GM19099 (cell line): ENCODE measurements around the gene DLGAP1.

Experiments
- POLR2A ChIP-seq: IDR thresholded peaks from 3 replicates; pipeline ENCODE4 v1.6.1; 2011; ENCODE audit warnings: low read depth; ENCODE audit not compliant: insufficient read length; ENCODE audit errors: extremely low read depth

Gene DLGAP1

DNA sequence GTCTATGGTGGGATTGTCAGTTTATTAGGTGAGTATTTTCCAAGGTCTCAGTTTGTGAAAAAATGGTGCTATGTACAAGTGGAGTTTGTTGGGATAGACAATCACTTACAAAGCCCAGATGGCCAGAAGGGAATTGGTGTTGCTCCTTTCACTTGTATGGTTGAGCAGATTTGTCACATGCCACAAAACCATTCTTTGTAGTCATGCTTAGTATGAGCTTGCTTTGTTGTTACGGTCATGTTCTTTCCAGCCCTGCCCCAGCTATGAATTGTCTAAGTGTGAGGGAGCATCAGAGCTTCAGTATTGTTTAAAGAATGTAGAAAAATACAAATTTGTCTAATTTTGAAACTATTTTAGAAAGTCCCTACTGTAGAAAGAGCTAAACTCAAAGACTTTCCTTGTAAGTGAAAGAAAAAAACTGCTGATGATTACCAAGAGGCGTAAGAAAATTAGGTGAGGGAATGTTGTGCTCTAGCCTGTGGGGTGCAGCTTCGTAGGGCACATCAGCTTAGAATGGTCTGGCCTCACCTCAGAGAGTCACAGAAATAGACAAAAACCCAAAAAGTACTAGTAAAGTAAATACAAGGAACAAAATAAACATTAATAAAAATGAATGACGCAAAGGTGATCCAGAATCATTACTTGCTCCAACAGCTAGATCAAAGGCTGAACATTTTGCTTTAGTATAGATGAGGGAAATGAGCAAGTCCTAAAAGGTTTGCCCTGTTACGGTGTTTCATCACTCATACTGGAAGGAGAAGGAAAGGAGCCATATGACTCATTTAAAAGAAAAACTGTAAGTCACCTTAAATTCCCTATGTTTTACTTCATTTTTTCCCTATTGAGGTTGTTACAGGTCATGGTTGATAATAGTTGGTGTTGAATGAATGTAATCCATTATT lies 995.9 kb downstream of the DLGAP1 start:
- no peak for TF ChIP-seq POLR2A

DNA sequence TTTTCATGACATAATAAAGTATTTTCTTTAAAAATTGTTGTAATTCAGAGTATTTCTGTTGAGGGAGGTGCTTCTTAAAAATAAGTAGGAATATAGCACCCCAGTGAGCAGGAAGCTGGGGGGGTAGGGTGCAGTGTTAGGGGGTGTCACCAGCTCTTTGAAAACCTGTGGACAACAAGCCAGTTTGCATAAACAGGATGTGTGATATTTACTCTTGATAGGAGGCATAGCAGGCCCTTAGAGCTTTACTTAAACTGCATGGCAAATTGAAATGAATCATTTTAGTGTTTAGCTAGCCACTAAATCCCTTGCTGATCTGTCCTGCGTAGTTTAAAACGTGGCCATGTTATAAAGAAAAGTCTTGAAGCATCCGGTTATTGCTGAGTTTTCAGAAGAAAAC lies 996.7 kb downstream of the DLGAP1 start:
- TF ChIP-seq POLR2A = no peak

DNA sequence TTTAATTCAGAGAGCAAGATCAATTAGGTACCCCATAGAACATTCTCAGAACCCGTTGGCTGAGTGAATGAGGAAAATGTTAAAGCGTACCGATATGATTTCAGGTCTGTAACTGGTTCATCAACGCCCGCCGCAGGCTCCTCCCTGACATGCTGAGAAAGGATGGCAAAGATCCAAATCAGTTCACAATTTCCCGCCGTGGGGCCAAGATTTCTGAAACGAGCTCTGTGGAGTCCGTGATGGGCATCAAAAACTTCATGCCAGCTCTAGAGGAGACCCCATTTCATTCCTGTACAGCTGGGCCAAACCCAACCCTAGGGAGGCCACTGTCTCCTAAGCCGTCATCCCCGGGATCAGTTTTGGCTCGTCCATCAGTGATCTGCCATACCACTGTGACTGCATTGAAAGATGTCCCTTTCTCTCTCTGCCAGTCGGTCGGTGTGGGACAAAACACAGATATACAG lies 997.8 kb downstream of the DLGAP1 start:
- no peak for TF ChIP-seq POLR2A

DNA sequence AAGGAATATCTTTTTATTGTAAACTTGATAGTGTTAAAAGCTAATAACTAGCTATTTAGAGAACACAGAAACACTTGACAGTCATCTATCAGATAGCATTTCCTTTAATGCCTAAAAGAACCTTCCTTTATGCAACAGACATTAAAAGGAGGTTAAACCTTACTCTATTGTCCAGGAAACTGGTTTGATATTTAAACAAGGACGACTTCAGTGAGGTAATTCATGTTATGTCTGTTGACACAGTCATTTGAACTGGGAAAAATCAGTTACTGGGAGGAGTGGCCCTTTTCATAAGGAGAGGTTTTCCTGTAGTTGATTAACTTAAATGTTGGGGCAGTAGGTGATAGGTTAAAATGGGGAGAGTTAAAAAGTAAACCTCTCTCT lies 998.4 kb downstream of the DLGAP1 start:
- no peak for TF ChIP-seq POLR2A

DNA sequence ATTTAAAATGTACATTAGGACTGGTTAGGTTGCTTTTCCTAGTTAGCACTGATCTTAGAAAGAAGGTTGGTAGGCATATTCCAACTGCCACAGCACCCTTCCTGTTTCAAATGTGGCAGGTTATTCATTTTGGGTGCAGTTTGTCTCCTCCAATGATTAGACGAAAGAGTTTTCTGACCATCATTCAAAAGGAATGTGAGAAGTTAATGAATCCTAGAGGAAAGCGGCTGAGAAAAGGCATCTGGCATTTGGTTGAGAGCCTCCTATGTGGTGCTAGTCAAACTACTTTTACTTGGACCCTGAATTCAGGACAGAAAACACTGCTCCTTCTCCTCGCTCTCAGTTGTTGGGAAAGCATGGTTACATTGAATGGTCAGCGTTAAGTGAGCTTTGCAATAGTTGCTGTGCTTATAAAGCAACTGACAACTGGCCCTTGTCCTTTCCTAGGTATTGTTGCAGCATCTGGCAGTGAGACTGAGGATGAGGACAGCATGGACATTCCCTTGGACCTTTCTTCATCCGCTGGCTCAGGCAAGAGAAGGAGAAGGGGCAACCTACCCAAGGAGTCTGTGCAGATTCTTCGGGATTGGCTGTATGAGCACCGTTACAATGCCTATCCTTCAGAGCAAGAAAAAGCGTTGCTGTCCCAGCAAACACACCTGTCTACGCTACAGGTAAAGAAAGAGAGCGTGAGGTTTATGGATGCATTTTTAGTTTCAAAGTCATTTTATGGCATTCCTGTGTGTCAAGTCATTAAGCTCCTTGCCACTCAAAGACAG lies 999.0 kb downstream of the DLGAP1 start:
- TF ChIP-seq POLR2A = no peak

DNA sequence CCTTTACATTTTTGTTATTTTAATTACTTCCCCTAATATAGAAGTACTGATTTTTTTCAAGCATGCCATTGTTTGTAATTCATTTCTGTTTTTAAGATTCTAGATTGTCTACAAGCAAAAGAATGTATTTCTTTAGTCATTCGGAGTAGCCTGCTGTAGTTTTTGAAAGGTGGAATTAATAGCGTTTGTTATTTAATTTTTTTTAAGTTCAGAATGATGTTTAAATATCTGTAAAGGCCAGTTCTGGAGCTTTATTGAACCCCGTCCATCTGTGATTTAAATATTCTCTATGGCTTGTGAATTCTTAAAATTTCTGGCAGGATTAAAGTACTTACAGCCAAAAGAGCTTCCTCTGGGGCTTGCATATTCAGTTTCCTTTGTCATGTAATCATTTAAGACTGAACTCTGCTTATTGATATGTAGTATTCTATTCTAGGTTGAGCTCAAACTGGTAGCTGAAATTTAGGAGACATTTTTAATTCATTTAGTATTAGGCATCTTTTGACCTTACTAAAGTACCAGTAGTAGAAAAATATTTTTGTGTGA lies 999.9 kb downstream of the DLGAP1 start:
- TF ChIP-seq POLR2A = no peak

DNA sequence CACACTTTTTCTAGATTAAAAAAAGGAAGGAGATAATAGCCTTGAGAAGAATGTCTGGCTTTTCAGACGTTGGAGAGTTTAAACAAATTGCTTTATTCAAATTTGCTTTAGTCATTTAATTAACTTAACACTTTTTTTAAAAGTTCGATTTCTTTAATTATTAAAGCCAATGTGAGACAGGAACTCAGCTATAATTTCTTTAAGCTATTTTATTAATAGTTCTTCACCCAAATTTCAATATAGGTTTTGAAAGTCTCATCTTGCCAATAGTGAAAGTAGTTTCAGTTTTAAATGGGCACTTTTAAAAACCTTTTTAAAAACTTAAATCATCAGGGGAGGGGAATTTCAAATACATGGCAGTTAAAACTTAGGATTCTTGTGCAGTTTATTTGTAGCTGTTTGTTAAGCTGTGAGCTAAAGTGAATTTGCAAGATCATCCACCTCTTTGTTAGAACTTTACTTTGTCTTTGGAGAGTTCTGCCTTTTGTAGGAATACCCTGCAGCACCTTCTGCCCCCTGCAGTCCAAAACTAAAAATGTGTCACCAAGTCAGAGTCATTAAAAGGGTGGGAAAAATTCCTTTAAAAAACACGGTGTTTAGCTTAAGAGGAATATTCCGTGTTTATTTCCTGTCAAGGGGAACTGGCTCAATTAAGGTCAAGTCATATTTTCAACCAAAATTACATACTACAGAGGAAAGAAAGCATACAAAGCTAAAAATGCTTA lies 1000.6 kb downstream of the DLGAP1 start:
- TF ChIP-seq POLR2A = no peak

DNA sequence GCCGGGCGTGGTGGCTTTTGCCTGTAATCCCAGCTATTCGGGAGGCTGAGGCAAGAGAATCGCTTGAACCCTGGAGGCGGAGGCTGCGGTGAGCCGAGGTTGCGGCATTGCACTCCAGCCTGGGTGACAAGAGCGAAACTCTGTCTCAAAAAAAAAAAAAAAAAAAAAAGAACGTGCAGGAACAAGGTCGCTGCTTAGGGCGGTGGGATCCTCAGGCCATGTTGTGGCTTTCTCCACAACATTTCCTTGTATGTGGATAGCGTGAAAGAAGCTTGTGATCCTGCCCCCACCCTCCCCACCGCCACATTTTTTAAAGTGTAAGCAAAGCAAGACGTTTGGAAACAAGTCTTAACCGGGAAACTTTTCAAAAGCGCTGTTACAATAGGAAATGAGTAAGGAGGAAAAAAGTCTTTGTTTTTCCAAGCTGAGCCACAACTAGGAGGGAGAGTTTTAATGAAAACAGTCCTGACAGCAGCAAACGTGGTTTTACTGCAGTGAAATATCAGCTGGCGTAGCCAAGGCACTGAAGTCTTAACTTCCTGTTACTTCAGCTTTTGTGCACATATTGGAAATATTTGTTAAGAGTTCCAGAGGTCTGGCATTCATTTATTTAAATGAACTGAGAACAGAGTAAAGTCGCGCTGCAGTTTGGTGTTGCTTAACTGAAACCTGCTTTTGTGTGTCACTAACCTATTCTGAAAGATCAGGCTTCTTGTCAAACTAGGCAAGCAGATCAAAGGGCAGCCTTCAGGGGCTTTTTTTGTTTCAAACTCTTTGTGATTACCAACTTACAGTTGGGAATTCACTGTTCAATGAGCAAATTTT lies 1001.4 kb downstream of the DLGAP1 start:
- TF ChIP-seq POLR2A = no peak

DNA sequence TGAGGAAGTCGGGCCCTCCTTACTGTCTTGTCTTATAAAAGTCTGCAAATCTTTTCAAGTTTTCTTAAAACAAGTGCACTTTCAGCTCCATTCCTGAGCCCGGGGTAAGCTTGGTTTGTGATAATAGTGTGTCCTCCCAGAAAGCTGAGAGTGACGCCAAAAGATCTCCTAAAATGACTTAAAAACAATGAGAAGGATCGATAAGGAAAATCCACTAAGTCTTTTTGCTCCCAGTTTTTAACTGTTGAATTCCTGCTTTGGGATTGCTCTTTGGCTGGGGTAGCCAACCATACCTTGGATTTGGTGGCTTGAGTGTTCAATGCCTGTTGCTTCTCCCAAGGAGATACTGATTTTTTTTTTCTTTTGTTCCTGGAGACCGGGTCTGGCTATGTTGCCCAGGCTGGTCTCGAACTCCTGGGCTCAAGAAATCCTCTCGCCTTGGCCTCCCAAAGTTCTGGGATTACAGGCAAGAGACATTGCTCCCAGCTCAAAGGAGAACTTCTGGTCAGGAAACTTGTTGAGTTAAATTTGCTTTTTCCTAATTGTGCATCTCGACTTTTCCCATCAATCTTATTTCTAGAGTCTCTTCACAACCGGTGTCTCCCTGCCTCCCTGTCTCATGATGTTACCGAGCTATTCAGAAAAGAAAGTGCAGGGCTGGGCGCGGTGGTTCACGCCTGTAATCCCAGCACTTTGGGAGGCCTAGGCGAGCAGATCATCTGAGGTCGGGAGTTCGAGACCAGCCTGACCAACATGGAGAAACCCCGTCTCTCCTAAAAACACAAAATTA lies 1002.2 kb downstream of the DLGAP1 start:
- TF ChIP-seq POLR2A = no peak

DNA sequence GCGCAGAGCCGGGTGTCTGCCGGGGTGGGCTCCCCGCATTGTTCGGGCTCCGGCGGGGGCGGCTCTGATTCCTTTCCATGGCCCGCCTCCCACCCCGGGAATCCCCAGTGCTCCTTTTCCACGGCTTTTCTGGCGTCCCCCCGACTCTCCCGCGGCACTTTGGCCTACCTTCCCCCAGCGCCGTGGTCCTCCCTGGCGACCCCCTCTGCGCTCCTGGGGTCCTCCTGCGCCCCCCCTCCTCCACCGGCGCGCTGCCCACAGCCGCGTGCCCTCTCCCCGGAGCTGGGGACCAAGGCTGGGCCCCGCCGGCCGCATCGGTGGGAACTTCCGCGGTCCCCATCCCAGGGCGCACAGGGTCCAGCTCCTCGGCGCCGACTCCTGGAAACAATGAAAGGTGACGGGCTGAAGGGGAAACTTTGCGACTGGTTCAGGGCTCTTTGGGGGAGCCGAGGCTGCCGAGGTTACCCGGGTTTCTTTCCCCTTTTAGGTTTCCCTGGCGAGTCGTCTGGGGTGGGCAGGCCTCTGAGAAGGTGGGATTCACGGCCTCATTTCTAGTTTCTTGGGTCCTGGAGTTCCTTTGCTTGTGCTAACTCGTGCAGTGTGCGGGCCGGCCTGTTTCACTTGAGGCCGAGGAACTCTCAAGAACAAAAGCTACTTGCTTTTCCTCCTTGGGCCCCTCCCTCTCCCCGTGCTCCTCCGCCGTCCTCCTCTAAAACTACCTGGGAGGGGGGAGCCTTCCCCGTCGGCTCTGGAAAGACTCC lies 1002.9 kb downstream of the DLGAP1 start:
- TF ChIP-seq POLR2A = no peak

DNA sequence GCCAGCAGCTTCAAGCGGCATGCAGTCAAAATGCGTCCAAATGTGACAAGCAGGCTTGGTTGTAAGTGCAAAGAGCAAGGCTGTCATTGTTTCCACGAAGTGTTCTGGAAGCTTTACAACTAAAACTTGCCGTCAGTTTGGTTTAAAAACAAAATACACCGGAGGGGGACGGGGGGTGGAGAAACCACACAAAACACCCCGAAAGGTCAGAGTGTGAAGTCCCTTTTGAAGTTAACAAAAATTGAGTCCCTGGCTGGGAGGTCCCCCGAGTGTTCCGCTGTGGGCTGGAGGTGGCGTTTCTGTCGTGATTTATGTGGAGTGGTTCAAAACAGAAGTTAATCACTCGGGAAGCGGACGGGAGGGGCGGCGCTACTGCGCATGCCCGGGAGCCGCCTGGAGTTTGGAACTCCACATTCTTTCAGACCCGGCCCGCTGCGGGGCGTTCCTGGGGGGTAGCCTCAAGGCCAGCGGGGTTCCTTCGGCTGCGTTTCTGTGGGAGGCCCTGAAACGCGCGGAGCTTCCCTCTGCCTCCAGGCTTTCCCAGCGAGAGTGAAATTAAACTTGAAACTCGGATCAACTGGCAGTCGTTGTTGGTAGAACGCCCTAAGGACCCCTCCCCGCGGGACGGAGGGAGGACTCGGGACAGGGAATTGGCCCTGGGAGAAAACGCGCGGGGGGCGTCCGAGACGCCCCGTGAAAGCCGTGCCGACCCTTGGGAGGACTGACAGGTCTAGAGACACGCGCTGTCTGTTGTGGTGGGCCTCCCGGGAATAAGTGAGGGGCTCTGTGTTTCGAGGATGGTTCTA lies 1003.7 kb downstream of the DLGAP1 start:
- peak; percentile 47 for TF ChIP-seq POLR2A

DNA sequence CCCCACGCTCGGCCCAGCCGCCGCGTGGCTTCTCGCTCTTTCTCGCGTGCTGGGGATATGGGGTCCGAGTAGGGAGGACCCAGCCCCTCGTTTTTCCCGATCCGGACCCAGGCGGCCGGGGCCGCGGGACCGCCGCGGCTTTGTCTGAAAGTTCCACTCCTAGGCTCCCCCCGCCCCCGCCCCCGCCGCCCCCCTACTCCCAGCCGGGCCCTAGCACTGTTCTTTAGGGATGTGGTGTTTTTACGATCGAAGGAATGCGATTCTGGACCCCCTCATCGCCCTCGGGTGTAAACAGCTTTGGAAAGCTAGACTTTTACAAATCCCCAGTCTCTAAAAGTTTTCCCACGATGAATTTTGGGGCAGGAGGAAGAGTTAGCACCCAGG lies 1004.3 kb downstream of the DLGAP1 start:
- TF ChIP-seq POLR2A = no peak
